HFFc6 (cell line): ENCODE results near the gene GDPD5. TPM values are rescaled to one million over a fixed set of nuclear protein-coding genes. Genes with fewer than 3 reads are reported as not detected.

ENCODE experiments used
- DNase-seq: peaks from one replicate; pipeline ENCODE4 v3.0.0-alpha.2; 2018
- H3K27ac Mint-ChIP-seq: 2 replicates; pipeline ENCODE4 v1.8.0; 2020; ENCODE audit warnings: mild to moderate bottlenecking, mixed read lengths
- H3K27me3 Mint-ChIP-seq: 2 replicates; pipeline ENCODE4 v1.8.0; 2021; ENCODE audit warnings: mild to moderate bottlenecking, moderate library complexity, mixed read lengths; ENCODE audit not compliant: insufficient read depth
- H3K36me3 Mint-ChIP-seq: 2 replicates; pipeline ENCODE4 v1.8.0; 2021; ENCODE audit warnings: low read depth, mixed read lengths
- H3K4me1 Mint-ChIP-seq: 2 replicates; pipeline ENCODE4 v1.8.0; 2020; ENCODE audit warnings: low read depth, mixed read lengths
- H3K4me3 Mint-ChIP-seq: 2 replicates; pipeline ENCODE4 v1.8.0; 2020; ENCODE audit warnings: mild to moderate bottlenecking, moderate library complexity, mixed read lengths
- H3K9me3 Mint-ChIP-seq: 2 replicates; pipeline ENCODE4 v1.8.0; 2020; ENCODE audit warnings: mild to moderate bottlenecking, mixed read lengths
- total RNA-seq, 6 experiments: library from RNA; stranded (reverse); fragmentation: NEBNext Ultra II Directional; extraction: Animal tissue kit (Norgen Biotek cat#: 25700); gene quantifications; 2 replicates in 1 of 6; 3 replicates in 5 of 6; pipeline ENCODE4 v1.2.3, GENCODE V29; 2021
- TF ChIP-seq, protein P1 (sequence below): fragments of 200-600 bp; sonication (generic); IDR thresholded peaks from 2 replicates; pipeline ENCODE4 v1.5.0; 2021; ENCODE audit warnings: antibody characterized with exemption, mild to moderate bottlenecking

GDPD5 gene
- total RNA-seq, 6 experiments from 2014 or later: 2.5 to 5.7 (median 4.2) TPM

DNA sequence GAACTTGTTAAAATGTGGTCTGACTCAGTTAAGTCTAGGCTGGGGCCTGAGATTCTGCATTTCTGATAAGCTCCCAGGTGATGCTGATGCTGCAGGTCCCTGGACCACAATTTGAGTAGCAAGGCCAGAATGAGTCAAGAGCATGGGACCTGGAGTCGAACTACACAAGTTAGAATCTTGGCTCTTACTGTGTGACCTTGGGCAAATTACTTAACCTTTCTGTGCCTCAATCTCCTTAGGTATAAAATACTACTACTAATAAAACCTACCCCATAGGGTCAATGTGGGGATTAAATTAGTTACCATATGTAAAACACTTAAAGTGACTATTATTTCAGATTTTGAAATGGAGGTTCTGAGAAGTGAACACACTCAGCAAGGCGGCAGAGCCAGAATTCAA lies 34.3 kb downstream of the GDPD5 start:
- TF ChIP-seq, protein P1, sequence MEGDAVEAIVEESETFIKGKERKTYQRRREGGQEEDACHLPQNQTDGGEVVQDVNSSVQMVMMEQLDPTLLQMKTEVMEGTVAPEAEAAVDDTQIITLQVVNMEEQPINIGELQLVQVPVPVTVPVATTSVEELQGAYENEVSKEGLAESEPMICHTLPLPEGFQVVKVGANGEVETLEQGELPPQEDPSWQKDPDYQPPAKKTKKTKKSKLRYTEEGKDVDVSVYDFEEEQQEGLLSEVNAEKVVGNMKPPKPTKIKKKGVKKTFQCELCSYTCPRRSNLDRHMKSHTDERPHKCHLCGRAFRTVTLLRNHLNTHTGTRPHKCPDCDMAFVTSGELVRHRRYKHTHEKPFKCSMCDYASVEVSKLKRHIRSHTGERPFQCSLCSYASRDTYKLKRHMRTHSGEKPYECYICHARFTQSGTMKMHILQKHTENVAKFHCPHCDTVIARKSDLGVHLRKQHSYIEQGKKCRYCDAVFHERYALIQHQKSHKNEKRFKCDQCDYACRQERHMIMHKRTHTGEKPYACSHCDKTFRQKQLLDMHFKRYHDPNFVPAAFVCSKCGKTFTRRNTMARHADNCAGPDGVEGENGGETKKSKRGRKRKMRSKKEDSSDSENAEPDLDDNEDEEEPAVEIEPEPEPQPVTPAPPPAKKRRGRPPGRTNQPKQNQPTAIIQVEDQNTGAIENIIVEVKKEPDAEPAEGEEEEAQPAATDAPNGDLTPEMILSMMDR: no peak
- H3K4me3 Mint-ChIP-seq: no peak overlapping the region
- peaks cover 15% of the 10 kb centered on the region for H3K4me1 Mint-ChIP-seq
- no peaks in the 10 kb centered on the region for H3K36me3 Mint-ChIP-seq
- peaks cover 4% of the 10 kb centered on the region for H3K27me3 Mint-ChIP-seq
- no peak overlapping the region for H3K27ac Mint-ChIP-seq
- no peak for DNase-seq
- H3K9me3 Mint-ChIP-seq: no peaks in the 10 kb centered on the region

DNA sequence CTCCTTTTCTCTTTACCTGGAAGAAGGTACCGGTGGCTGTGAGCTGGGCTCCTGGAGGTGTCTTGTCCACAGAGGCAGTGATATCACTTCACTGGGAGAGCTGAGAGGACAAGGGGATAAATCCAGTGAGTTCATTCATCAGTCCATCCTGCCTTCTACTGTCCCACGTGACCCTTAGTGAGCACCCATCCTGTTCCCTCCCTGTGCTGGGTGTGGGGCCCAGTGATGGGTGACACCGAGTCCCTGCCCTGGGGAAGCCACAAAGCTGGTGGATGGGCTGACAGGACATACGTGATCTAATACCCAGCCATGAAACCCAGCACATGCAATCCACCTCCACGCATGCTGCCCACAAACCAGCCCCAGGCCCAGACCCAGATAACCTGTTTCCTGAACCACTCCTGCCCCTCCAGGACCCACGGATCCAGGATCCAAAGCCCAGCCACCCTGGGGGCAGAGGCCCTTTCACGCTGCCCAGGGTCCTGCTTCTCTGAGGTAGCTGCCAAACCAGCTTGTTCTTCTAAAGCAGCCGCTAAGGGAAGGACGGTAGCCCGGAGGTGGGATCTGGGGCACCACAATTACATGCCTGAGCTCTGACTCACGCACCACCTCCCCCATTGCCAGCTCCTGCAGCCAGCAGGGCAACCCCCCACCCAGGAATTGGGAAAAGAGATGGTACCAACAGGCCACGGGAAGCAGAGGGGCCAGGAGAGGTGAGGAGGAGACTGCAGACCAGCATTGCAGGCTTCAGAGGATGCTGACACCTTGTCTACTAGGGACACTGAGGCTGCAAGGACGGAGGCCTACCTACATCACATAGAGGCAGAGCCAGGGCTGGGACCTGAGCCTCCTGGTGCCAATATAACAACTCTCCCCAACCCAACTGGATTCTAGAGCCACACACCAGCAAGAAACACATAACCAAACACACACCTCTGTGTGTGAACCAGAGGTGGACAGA lies 35.2 kb downstream of the GDPD5 start:
- Mint-ChIP-seq H3K9me3 (no peaks in the 10 kb centered on the region), H3K4me3 (peak overlapping the region; percentile 48; the same call in 1 of the 2 replicates), H3K4me1 (peaks cover 15% of the 10 kb centered on the region), H3K27ac (no peak overlapping the region), H3K27me3 (peaks cover 4% of the 10 kb centered on the region), H3K36me3 (no peaks in the 10 kb centered on the region)
- TF ChIP-seq, protein P1: no peak
- no peak for DNase-seq

DNA sequence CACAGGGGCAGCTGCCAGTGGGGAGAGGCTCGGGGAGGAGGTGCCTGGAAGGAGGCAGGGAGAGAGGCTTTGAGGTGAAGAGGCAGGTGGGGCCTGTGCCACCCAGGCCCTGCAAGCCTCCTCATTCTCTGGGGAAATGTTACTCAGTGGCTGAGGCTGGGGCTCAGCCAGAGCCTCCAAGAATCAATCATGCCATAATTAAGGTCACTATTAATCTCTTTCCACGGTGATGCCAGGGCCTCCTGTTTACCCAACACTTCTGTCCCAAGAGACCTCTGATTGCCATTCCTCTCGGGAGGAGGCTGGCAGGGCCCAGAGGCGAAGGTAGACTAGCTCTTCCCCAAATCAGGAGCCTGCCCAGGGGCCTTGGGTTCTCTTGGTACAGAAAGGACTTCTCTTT lies 38.4 kb downstream of the GDPD5 start:
- Mint-ChIP-seq H3K27me3 (peaks cover 4% of the 10 kb centered on the region), H3K9me3 (no peaks in the 10 kb centered on the region), H3K27ac (no peak overlapping the region), H3K4me3 (no peak overlapping the region), H3K4me1 (peaks cover 15% of the 10 kb centered on the region), H3K36me3 (no peaks in the 10 kb centered on the region)
- DNase-seq: no peak
- TF ChIP-seq, protein P1: no peak

DNA sequence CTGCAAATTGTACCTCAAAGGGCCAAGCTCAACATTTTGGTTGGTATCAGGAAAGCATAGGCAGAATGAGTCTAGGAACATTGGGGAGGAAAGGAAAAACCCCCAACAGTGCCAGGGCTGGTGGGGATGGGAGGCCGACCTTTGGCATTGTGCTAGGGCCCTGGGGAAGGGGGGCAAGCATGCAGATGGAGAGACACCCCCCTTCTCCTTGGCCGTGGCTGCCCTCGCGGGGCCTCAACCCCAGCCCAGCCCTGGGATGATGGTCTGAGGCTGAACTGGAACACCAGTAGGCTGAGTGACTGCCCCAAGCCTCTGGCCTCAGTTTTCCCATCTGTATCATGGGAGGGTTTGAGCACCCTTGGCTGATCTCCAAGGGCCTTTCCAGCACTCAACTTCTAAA lies 40.0 kb downstream of the GDPD5 start:
- peaks cover 10% of the 10 kb centered on the region for H3K4me1 Mint-ChIP-seq

DNA sequence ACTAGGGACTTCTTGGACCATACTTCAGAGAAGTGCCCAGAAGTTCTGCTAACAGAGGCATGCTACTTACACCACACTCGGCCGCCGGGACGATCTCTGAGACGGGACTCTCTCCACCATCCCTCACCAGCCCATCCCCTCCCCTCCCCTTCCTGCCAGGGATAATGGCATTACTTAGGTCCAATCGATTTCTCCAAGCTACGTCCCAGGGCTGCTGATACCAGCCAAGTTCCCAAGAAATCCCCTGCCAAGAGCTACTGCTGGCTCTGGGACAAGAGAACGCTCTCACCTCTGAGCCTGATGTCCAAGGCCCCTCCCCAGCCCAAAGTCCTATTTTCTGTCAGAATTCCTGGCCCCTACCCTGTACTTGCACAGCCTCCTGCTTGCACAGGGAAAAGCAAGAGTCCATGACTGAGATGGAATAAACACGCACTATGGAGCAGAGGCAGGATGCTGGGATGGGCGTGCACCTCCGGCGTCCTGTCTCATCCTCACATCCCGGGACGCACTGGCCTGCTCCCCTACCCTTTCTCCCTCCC lies 42.7 kb downstream of the GDPD5 start:
- Mint-ChIP-seq H3K4me1 (no peaks in the 10 kb centered on the region), H3K27ac (no peak overlapping the region), H3K36me3 (no peaks in the 10 kb centered on the region), H3K4me3 (no peak overlapping the region), H3K9me3 (no peaks in the 10 kb centered on the region), H3K27me3 (peaks cover 8% of the 10 kb centered on the region)
- no peak for DNase-seq
- TF ChIP-seq, protein P1: no peak

More for the DNA sequence above, 40.0 kb downstream of the GDPD5 start:
- Mint-ChIP-seq H3K36me3 (no peaks in the 10 kb centered on the region), H3K27me3 (peaks cover 9% of the 10 kb centered on the region), H3K4me3 (no peak overlapping the region), H3K27ac (no peak overlapping the region), H3K9me3 (no peaks in the 10 kb centered on the region)
- DNase-seq: no peak
- TF ChIP-seq, protein P1: no peak
